ENCODE measurements around the gene PYROXD2. TPM values are rescaled to one million over a fixed set of nuclear protein-coding genes. Genes with fewer than 3 reads are reported as not detected.

PYROXD2 gene
- total and polyA plus RNA-seq, 2 of the 8 experiments (the other 6 are each of a cell fraction or from before 2014, with no cell fraction given): 3.2 to 5.4 TPM

GRCh38 chr10:98351831-98352402 lies 63.1 kb downstream of the PYROXD2 start (continued):
- TF ChIP-seq MAFK (IDR thresholded peaks at IDR 0.05; ENCODE audit: low read depth, low read length): no peak
- TF ChIP-seq EZH2 (IDR thresholded peaks at IDR 0.05; ENCODE audit: low read depth, low read length, severe bottlenecking): no peak
- no peak for TF ChIP-seq SP4 (IDR thresholded peaks at IDR 0.05; ENCODE audit: low read length)
- TF ChIP-seq RXRA (IDR thresholded peaks at IDR 0.05; ENCODE audit: insufficient read depth, low read depth, low read length): no peak

All from H1 (cell line).